Stomach (tissue), 9 donors: ENCODE data around the gene GLRA3. TPM values are rescaled to one million over a fixed set of nuclear protein-coding genes. Genes with fewer than 3 reads are reported as not detected.
"Not testable (repeated sequence)": the region's sequence is repeated elsewhere in the genome, so short reads cannot be mapped to it uniquely, and the experiment has no call there.

ENCODE experiments used
- DNase-seq, 2 donors: peaks; one replicate each; pipeline versions ENCODE4 v3.0.0 to v3.0.0-alpha.2; 2013 to 2019
- H3K27ac ChIP-seq, 5 donors: fragments of 200-600 bp in 4 of 5; sonication (generic) in 4 of 5; one replicate each; pipeline ENCODE4 v1.5.1; 2013 to 2019; ENCODE audit warnings: mild to moderate bottlenecking in 1 of 5, moderate library complexity in 1 of 5
- H3K27me3 ChIP-seq, 3 donors: fragments of 200-600 bp; sonication (generic); one replicate each; pipeline ENCODE4 v1.5.1; 2017 to 2019; ENCODE audit warnings: mixed run types in 1 of 3
- H3K36me3 ChIP-seq, 4 donors: fragments of 200-600 bp; sonication (generic); 1 replicate in 3 of 4; 2 replicates in 1 of 4; pipeline ENCODE4 v1.5.1; 2016 to 2019
- H3K4me1 ChIP-seq, 4 donors: fragments of 200-600 bp; sonication (generic); one replicate each; pipeline ENCODE4 v1.5.1; 2016 to 2019
- H3K4me3 ChIP-seq, 4 donors: fragments of 200-600 bp; sonication (generic) in 3 of 4; one replicate each; pipeline ENCODE4 v1.5.1; 2016 to 2019; ENCODE audit warnings: mild to moderate bottlenecking in 1 of 4
- H3K9me3 ChIP-seq, 4 donors: fragments of 200-600 bp; sonication (generic); one replicate each; pipeline ENCODE4 v1.5.1; 2016 to 2019
- EP300 ChIP-seq: sonication (generic); formaldehyde crosslinking; IDR thresholded peaks from one replicate; pipeline ENCODE4 v1.6.1; 2017; ENCODE audit warnings: antibody characterized with exemption
- POLR2A ChIP-seq, 4 donors: fragments of 450-650 bp; IDR thresholded peaks; one replicate each; pipeline ENCODE4 v1.6.1; 2016; ENCODE audit warnings: antibody characterized with exemption in 4 of 4, control low read depth in 2 of 4, mild to moderate bottlenecking in 1 of 4, moderate library complexity in 1 of 4
- POLR2AphosphoS5 ChIP-seq, 3 donors: sonication (generic); formaldehyde crosslinking; IDR thresholded peaks; one replicate each; pipeline ENCODE4 v1.6.1; 2016; ENCODE audit warnings: antibody characterized with exemption in 3 of 3
- WGBS, 5 donors: extraction: QIAGEN DNeasy Blood & Tissue Kit in 3 of 5; methylation state at CpG; one replicate each; pipeline versions ENCODE4 v1.1.5 to v1.1.7; 2013 to 2018; 5-methylcytosine and 5-hydroxymethylcytosine counted together
- intact Hi-C: fragments of 100-400 bp; cut with DNase I; formaldehyde crosslinking; loops from one replicate; pipeline ENCODE4 v1.15.1; 2023; ENCODE audit warnings: low total_unique reads
- polyA plus RNA-seq, 3 donors: library from polyadenylated mRNA; stranded (reverse); fragments of 200-250 nt; gene quantifications; one replicate each; pipeline ENCODE4 v1.2.3, GENCODE V29; 2013
- total RNA-seq, 5 donors: library from RNA; depleted of rRNA; stranded (reverse); fragments of >200 nt; gene quantifications; one replicate each; pipeline versions ENCODE4 v1.1.0 to v1.2.3, GENCODE V29; 2014 to 2016
- TF ChIP-seq, protein P1 (sequence below), 7 experiments: fragments of 450-650 bp in 4 of 7; fragments of 200-600 bp in 3 of 7; sonication (generic) in 3 of 7; IDR thresholded peaks; one replicate each; pipeline ENCODE4 v1.5.1; 2016 to 2019; ENCODE audit warnings: antibody characterized with exemption in 7 of 7, control low read depth in 2 of 7, mild to moderate bottlenecking in 1 of 7
- donor health status: healthy with polysubstance abuse.
- donor health status: Bipolar disorder and iron deficiency.
- donor health status: healthy.

The GLRA3 gene
- total and polyA plus RNA-seq, 8 donors = 0.06 to 0.18 TPM; not detected in 6

DNA sequence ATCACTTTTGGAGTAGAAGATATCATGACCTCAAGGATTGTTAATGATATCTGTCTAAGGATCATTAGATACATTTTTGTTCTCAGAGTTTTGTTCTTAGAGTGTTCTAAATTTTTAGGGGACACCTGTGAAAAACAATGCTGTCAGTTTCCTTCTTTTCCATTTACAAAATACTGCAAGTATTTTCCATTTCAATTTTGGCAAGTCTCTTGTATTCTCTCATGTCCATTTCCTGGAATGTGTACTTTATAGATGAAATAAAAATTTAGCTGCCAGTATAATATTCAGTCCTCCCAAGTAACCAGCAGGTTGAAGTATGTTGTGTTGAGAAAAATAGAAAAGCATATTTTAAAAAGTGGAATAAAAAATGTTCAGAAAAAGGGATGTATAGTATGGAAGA is 188.9 kb downstream of the GLRA3 start:
- TF ChIP-seq EP300 (no peak), POLR2AphosphoS5 (IDR thresholded peaks at IDR 0.05) (no peak), POLR2A (IDR thresholded peaks at IDR 0.05) (no peak)
- TF ChIP-seq, protein P1, sequence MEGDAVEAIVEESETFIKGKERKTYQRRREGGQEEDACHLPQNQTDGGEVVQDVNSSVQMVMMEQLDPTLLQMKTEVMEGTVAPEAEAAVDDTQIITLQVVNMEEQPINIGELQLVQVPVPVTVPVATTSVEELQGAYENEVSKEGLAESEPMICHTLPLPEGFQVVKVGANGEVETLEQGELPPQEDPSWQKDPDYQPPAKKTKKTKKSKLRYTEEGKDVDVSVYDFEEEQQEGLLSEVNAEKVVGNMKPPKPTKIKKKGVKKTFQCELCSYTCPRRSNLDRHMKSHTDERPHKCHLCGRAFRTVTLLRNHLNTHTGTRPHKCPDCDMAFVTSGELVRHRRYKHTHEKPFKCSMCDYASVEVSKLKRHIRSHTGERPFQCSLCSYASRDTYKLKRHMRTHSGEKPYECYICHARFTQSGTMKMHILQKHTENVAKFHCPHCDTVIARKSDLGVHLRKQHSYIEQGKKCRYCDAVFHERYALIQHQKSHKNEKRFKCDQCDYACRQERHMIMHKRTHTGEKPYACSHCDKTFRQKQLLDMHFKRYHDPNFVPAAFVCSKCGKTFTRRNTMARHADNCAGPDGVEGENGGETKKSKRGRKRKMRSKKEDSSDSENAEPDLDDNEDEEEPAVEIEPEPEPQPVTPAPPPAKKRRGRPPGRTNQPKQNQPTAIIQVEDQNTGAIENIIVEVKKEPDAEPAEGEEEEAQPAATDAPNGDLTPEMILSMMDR (IDR thresholded peaks at IDR 0.05) = no peak
- intact Hi-C loops = no loop called here
- no peaks in the 10 kb centered on the region for H3K4me1 ChIP-seq

DNA sequence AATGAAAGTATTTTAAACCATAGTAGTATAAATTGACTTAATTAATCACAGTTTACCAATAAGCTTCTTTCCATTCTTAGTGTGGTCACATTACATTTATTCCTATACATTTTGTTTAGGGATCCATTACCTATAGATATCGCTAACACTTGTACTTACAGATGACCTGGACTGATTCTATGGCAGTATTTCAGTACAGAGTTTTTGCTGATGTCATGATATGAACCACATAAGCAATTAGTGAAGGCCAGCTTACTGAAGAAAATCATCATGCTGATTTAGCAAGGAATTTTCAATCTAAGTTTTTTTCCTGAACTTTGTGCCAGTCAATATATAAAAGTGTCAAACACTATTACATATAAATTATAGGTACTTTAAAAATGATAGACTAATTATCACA is 193.3 kb downstream of the GLRA3 start:
- no peak for DNase-seq
- Histone ChIP-seq H3K4me1 (peaks cover 0 to 14% (median 7%) of the 10 kb centered on the region in 4 donors), H3K4me3 (no peak overlapping the region), H3K27ac (no peak overlapping the region), H3K9me3 (no peaks in the 10 kb centered on the region), H3K27me3 (no peaks in the 10 kb centered on the region), H3K36me3 (no peaks in the 10 kb centered on the region)
- no peak for TF ChIP-seq EP300
- no peak for TF ChIP-seq POLR2A (IDR thresholded peaks at IDR 0.05)
- TF ChIP-seq POLR2AphosphoS5 (IDR thresholded peaks at IDR 0.05) = no peak
- TF ChIP-seq, protein P1 (IDR thresholded peaks at IDR 0.05) = no peak
- intact Hi-C loops = no loop called here
- WGBS, 5 donors = 87 to 99% (median 95%) methylated on average over 1 of the region's 1 CpG

More for the DNA sequence above, 188.9 kb downstream of the GLRA3 start:
- Histone ChIP-seq H3K27ac (no peak overlapping the region), H3K27me3 (no peaks in the 10 kb centered on the region), H3K4me3 (no peak overlapping the region), H3K9me3 (no peaks in the 10 kb centered on the region), H3K36me3 (no peaks in the 10 kb centered on the region)
- no peak for DNase-seq

DNA sequence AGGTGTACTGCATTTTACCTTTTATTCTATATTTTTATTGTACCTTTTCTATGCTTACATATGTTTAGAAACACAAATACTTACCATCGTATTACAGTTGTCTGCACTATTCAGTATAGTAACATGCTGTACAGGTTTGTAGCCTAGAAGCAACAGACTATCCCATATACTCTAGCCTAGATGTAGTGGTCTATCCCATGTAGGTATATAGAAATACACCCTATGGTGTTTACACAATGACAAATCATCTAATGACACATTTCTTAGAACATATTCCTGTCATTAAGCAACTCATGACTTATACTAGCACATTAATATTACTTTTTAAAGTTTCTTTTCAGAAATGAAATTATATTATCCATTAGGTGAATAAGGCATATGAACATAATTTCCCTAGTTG is 195.6 kb downstream of the GLRA3 start:
- no peak overlapping the region for H3K27ac ChIP-seq
- no peak for TF ChIP-seq EP300
- TF ChIP-seq POLR2A (IDR thresholded peaks at IDR 0.05) = no peak
- TF ChIP-seq POLR2AphosphoS5 (IDR thresholded peaks at IDR 0.05) = no peak
- TF ChIP-seq, protein P1 (IDR thresholded peaks at IDR 0.05) = no peak
- no peaks in the 10 kb centered on the region for H3K27me3 ChIP-seq
- no peaks in the 10 kb centered on the region for H3K9me3 ChIP-seq
- no peaks in the 10 kb centered on the region for H3K36me3 ChIP-seq
- DNase-seq = no peak
- peaks cover 0 to 23% (median 8%) of the 10 kb centered on the region in 4 donors for H3K4me1 ChIP-seq
- 85 to 93% (median 87%) methylated on average over 1 of the region's 1 CpG for WGBS, 5 donors
- no peak overlapping the region for H3K4me3 ChIP-seq
- intact Hi-C loops = loop anchor here (5.0 kb wide), 1 partner anchor 271 kb away; no protein-coding TSS in a partner anchor

DNA sequence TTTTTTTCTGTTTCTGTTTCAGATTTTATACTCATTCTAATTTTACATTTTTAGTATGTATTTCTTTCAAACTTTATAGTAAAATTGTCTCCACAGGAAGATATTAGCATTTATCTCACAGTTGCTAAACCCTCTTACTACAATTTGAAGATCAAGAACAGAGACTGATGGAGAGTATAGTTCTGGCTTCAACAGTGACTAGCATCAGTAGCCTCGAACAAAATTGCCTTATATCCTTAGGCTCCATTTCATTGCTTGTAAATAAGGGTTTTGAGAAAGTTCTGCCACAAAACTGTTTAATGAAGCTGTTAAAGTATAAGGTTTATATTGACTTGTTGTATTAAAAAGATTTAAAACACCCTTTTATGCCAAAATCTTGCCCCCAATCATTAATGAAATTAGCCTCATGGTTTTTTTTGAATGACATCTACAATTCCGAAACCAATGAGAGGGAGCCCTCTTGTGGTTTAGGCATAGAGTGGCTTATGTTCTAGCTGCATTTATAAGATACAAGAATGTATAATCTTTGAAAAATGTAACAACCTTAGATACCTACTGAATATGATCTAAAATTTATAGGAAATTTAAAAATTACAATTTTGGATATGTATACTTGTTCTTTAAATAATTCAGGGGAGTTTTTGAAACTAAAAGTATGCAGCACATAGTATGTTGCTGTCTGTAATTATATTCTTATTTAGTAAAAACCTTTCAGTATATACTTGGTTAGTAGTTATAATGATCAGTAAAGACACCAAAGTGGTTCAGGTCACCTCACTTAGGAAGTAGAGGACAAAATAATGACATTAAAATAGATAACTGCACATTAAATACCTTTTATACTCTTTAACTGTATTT is 196.9 kb downstream of the GLRA3 start:
- DNase-seq = peak in 1 of 2 donors; percentile 81
- 28 to 33% (median 31%) methylated on average over 2 of the region's 2 CpGs for WGBS, 5 donors
- no peaks in the 10 kb centered on the region for H3K27me3 ChIP-seq
- peaks cover 0 to 35% (median 10%) of the 10 kb centered on the region in 4 donors for H3K4me1 ChIP-seq
- TF ChIP-seq, protein P1 (IDR thresholded peaks at IDR 0.05) = peak in 4 of 7 experiments; percentile 63 to 76 (median 65)
- TF ChIP-seq POLR2AphosphoS5 (IDR thresholded peaks at IDR 0.05) (no peak), EP300 (no peak)
- H3K27ac ChIP-seq = no peak overlapping the region
- H3K36me3 ChIP-seq = no peaks in the 10 kb centered on the region
- H3K9me3 ChIP-seq = no peaks in the 10 kb centered on the region
- intact Hi-C loops = loop anchor here (5.0 kb wide), 1 partner anchor 270 kb away; no protein-coding TSS in a partner anchor
- no peak overlapping the region for H3K4me3 ChIP-seq

DNA sequence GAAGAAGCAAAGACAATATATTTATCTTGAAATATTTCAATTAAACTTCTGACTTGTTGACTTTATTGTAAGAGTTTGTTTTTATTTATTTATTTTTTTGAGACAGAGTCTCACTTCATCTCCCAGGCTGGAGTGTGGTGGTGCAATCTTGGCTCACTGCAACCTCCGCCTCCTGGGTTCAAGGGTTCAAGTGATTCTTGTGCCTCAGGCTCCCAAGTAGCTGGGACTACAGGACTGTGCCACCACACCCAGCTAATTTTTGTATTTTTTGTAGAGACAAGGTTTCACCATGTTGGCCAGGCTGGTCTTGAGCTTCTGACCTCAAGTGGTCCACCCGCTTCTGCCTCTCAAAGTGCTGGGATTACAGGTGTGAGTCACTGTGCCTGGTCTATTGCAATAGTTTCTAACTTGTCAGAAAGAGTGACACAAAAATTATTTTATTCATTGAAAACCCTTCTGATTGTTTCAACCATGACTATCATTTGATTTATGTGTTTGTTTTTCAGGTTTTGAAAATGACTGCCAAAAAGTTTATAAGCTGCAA is 199.1 kb downstream of the GLRA3 start:
- peaks cover 0 to 38% (median 10%) of the 10 kb centered on the region in 4 donors for H3K4me1 ChIP-seq
- H3K36me3 ChIP-seq, H3K9me3 ChIP-seq, H3K27ac ChIP-seq, H3K4me3 ChIP-seq, DNase-seq, H3K27me3 ChIP-seq: not testable (repeated sequence)
- intact Hi-C loops = loop anchor here (5.0 kb wide), 1 partner anchor 268 kb away; no protein-coding TSS in a partner anchor
- whole genome bisulfite sequencing, 5 donors = 88 to 98% (median 95%) methylated on average over 2 of the region's 2 CpGs
